Measurements from ENCODE around the gene CALML6.
"Not testable (repeated sequence)": the region's sequence is repeated elsewhere in the genome, so short reads cannot be mapped to it uniquely, and the experiment has no call there.

CALML6 gene

DNA sequence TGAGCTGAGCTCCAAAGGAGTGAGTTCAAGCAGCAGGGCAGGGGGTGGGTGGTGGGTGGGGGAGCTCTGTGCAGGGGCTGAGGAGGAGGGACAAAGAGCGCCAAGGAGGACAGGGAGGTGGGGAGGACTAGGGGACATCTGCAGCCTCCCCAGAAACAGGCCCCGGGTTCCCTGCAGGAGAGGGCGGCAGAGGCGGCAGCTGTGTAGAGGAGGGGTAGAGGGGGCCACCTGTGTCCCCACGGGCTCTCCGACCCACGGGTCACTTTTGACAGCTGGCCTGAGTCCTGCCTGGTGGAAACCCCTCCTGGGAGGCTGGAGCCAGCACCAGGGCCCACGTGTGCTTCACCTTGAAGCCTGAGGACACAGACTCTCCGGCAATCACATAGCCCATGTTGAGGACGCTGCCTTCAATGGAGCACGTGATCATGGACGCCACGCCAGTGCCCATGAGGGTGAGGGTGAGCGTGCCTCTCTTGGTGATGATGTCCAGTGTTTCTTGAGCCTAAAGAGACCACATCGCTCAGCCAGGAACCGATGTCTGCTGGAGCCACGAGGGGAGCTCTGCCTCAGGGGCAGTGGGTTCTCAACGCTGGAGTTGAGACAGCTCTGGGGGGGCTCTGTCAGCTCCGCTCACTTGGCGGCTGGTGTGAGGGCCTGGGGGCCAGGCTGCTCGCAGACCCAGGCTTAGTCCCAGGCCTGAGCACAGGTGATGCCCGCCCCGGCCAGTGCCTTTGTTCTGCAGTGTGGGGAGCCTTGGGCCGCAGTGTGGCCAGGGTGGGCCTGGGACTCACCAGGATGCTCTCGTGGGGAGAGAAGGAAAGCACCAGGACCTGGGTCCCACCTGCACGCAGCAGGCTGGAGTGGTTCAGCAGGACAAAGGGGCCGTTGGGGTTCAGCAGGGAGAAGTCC, 10.6 kb downstream of the CALML6 start:
- DNase-seq (ENCODE audit: low read depth in 2 of 2), result no peak

DNA sequence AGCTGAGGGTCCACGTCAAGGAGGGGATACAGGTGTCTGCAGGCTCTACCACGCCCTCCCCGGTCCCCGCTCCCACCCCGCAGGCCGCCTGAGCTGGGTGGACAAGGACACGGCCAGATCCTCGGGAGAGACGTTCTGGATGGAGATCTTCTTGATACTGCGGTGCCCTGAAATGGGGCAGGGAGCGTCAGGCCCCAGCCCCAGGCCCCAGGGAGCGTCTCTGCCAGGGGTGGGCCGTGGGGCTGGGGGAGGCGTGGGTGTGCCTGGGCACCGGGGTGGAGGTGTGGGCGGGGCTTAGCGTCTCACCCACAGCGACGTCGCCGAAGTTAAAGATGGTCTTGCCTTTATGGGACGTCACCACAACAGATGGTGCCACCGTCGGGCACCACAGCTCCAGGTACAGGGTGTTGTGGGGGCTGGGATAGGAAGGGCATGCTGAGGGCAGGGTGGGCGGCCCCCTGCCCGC, 11.3 kb downstream of the CALML6 start:
- DNase-seq (ENCODE audit: low read depth in 2 of 2), result no peak

DNA sequence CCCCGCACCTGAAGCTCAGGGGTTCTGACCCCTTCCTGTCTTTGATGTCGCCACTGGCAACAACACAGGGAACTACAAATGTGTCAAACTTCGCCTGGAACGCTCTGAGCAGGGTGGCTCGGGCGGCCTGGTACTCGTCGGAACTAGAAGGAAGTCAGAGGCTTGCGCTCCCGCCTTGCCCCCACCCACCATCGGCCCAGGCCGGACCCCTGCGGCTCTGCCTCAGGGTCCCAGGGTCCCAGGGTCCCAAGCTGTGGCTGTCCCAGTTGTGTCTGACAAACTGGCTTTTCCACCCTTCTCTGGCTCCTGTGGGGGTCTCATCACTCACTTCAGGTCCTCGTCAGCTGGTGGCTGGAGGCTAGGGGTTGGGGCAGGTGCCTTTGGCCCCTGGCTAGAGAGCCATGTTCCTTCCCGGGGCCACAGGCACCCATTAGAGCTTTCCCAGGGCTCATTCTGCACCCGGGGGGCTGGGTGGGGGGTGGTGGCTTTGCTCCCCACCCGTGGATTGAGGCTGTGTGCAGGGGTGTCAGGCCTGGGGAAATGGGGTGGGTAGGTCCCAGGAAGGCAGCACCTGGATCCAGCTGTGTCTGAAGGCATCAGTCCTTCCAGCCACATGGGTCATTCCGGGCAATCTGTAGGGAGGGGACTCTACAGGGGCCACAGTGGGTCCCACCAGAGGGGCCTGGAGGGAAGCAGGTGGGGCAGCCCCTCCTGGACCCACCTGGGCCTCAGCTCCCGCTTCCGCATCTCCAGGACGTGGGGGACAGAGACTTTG, 12.0 kb downstream of the CALML6 start:
- DNase-seq (ENCODE audit: low read depth in 2 of 2), result no peak

DNA sequence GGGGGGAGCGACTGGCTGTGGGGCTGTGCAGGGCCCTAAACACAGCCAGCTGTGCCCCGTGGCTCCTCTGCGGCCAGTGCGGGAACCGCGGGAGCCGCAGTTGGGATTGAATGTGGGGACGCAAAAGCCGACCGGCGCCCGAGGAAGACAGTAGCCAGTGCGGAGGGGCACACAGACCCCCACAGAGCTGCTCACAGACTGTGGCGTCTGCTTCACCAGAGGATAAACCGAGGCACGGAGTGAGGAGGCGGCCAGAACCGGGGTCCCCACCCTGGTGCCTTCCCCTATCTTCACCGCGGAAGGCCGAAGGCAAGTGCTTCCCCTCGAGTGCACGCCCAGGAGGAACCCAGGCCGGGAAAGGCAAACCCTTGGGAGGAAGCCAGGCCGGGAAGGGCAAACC, 12.7 kb downstream of the CALML6 start:
- no peak for DNase-seq (ENCODE audit: low read depth in 2 of 2)

DNA sequence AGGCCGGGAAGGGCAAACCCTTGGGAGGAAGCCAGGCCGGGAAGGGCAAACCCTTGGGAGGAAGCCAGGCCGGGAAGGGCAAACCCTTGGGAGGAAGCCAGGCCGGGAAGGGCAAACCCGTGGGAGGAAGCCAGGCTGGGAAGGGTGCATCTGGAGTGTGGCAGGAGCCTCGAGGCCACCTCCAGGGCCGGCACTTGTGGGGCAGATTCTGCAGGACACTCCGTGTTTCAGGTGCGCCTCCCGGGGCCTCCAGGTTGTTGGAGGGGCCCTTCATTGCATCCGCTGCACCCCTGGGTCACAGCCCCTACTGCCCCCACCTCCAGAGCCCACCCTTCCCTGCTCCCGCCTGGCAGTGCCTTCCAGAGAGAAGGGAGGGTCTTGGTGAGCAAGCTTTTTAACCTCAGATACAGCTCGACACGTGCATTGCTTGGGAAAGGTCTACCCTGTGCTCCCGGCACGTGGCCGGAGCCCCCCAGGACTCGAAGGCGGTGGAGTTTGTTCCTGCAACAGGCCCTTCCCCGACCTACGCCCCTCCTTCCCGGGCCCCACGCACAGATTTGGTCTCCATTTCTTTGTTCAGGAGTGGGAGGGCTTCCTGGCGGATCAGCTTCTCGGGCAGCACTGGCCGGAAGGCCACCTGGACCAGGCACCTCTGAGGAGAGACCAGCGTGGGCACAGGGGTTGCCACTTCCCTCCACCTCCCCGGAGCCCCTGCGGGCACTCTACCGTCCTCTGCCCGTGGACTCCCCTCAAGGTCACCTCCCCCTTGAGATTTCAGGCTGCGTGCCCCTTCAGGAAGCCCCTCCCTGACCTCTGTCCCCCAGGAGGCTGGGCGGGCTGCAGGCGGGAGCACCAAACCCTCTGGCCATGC, 13.4 kb downstream of the CALML6 start:
- DNase-seq (ENCODE audit: low read depth in 2 of 2), result no peak

DNA sequence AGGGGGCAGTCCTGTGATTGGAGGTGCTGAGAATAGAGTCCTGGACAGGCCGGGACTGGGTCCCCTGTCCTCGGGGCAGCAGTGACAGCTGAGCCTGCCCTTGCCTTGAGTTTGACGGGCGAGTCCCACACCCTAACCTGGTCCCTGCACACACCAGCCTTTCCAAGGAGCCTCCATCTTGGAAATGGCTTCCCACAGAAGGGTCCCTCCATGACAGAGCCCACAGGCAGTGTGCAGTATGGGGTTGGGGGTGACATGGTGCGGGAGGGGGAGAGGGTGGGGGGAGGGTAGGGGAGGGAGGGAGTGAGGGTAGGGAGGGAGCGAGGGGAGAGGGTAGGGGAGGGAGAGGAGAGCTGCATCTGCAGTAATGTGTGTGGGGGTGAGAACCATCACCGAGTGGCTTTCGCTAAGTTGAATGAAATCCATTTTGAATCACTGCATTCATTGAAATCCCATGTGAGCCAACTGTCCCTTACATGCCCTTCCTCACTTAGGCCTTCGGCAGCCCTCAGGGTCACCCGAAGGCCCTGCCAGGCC, 14.1 kb downstream of the CALML6 start:
- DNase-seq (ENCODE audit: low read depth in 2 of 2), result no peak

DNA sequence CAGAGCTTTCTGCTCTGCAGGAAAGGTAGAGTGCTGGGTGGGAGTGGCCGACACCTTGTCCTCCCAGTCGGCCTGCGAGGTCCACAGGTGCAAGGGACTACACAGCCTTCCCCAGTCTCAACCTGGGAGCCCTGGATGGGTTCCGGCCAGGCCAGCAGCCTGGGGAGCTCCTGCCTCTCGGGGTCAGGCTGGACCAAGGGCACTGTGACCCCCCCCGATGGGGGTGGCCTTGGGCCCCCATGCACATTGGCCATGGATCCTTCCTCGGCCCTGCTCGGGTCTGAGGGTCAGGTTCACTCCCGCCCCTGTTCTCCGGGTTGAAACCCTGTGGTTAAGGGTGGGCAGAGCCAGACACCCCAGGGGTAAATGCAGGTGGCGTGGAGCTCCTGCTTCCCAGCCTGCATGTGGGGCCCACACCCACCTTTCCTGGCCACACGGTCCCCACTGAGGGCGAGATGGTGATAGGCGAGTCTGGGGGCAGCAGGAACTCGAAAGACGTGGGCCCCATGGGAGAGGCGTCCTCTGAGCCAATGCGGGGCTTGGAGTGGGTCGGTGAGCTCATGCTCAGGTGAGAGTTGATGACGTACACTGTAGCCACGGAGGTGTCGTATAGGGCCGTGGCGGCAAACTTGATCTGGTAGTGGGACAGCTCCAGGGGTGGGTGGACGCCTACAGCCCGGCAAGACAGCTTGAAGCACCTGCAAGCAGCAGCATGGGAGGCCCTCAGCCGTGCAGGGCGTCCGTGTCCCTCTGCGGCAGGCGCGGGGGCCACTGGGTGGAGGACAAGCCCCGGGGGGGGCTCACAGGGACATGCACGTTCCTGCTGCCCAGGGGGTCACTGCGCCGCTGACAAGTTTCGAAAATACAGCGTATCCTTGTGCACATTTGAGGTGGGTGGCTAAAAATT, 14.8 kb downstream of the CALML6 start:
- no peak for DNase-seq (ENCODE audit: low read depth in 2 of 2)

DNA sequence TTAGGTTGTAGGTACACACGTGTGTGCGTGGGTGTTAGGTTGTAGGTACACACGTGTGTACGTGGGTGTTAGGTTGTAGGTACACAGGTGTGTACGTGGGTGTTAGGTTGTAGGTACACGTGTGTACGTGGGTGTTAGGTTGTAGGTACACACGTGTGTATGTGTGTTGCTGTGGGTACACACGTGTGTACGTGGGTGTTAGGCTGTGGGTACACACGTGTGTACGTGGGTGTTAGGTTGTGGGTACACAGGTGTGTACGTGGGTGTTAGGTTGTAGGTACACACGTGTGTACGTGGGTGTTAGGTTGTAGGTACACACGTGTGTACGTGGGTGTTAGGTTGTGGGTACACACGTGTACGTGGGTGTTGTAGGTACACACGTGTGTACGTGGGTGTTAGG, 19.8 kb downstream of the CALML6 start:
- DNase-seq (ENCODE audit: low read depth in 2 of 2), result not testable (repeated sequence)

DNA sequence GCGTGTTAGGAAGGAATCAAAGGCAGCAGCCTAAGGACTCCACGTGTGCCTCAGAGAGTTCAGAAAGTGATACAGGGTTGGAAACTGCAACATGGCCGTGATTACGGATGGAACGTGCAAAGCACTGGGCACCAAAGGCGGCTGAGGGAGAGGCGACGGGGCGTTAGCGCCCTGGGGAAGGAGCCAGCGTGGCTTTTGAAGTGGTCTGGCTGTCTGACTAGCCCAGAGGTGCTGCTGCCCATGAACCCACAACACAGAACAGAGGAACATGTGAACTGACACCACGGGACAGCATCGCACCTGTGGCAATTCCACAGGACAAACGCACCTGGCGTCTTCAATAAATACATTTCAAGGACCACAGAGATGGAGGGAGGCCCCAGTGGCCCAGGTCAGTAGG, 22.0 kb downstream of the CALML6 start:
- DNase-seq (ENCODE audit: low read depth in 2 of 2), result no peak

DNA sequence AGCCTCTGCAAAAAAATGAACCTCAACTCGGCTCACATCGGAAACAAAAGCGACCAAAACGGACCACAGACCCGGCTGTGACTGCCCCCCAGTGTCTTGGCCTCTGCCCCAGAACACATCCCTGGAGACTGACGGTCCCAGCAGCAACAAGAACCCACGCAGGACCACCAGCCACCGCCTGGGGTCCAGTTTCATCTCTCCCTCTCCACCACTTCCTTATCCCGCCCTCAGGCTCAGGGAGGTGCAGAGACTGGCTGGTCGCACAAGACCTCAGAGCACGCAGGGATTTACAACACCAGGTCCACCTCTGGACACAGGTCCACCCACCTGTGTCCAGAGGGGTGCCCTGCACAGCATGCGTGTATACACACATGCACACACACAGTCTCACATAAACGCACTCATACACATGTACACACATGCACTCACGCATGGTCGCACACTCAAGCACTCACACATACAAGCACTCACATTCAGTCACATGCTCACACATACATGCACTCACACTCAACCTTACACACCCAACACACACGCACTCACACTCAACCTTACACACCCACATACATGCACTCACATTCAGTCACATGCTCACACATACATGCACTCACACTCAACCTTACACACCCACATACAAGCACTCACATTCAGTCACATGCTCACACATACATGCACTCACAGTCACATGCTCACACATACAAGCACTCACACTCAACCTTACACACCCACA, 22.7 kb downstream of the CALML6 start:
- no peak for DNase-seq (ENCODE audit: low read depth in 2 of 2)

DNA sequence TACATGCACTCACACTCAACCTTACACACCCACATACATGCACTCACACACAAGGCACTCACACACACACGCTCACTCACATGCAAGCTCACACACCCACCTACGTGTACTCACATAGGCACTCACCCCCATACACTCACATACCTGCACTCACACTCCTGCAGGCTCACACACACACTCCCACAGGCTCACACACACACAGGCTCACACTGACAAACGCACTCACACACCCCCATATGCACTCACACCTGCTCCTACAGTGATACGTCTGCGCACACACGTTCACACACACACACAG, 23.2 kb downstream of the CALML6 start:
- no peak for DNase-seq (ENCODE audit: low read depth in 2 of 2)

DNA sequence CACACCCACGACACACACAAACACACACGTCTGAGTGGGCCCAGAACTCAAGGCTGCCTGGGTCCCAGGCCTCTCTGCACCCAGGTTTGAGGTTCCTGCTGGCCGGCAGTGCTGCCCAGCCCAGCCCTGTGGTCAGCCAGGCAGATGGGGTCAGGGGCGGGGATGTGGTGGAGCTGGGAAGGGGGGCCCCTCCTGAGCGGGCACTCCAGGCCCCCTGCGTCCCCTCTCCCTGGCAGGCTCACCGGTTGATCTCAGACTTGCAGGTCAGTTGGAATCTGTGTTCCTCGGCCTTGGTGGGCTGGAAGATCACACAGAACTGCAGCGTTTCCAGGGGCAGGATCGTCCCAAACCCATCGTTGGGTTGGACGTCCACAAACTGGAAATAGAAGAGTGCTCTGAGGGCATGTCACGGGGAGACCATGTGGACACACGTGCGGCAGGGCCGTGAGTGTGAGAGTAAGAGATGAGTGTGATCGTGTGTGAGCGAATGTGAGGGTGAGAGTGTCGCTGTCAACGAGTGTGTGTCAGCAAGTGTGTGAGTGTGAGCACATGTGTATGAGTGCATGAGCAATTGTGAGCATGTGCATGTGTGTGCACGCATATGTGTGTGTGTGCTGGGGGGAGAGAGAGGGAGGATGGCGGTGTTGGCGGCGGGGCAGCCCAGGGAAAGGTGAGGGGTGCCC, 23.7 kb downstream of the CALML6 start:
- DNase-seq (ENCODE audit: low read depth in 2 of 2), result no peak

DNA sequence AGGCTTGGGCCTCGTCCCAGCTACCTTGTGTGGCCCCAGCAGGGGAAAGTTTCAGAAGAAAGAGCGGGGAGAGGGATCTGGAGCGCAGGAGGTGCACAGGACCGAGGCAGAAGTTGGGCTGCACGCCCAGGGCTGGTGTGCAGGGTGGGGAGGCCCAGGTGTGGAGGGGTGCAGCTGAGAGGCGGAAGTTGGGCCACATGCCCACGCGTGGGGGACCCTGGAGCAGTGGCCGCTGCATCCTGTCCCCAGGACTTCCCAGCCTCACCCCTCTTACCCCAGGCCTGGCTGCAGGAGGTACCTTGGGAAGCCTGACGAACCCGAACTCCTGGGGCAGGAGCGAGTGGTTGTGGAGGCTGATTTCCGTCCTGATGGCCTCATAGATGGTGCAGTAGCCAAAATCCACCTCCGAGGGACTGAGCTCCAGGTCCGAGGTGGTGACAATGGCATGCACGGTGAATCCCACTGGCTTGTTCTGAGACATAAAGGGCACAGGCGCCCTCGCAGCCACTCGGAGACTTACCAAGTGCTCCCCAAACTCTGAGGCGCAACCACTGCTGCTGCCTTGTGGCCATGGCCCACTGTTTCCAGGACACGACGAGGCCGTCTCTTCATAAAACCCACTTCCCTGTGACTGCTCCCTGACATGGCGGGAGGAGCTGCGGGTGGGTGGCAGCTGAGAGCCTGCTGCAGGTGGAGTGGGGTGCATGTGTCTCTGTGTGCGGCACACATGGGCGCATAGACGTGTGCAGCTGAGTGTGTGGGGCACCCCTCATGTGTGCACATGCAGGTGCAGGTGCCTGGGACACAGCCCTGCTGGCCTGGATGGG, 24.4 kb downstream of the CALML6 start:
- no peak for DNase-seq (ENCODE audit: low read depth in 2 of 2)

DNA sequence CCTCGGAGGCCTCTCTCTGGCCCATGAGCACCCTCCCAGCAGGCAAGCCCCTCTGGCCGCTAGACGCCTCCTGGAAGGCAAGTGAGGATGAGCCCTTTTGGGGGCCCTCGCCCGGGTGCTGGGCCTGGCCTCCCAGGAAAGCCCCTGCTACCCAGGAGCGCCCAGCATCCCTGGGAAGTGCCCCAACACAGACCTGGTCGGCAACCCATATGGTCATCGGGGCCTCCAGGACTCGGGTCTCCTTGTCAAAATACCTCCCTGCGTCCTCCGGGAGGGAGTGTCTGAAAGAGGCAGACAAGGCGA, 25.0 kb downstream of the CALML6 start:
- no peak for DNase-seq (ENCODE audit: low read depth in 2 of 2)

DNA sequence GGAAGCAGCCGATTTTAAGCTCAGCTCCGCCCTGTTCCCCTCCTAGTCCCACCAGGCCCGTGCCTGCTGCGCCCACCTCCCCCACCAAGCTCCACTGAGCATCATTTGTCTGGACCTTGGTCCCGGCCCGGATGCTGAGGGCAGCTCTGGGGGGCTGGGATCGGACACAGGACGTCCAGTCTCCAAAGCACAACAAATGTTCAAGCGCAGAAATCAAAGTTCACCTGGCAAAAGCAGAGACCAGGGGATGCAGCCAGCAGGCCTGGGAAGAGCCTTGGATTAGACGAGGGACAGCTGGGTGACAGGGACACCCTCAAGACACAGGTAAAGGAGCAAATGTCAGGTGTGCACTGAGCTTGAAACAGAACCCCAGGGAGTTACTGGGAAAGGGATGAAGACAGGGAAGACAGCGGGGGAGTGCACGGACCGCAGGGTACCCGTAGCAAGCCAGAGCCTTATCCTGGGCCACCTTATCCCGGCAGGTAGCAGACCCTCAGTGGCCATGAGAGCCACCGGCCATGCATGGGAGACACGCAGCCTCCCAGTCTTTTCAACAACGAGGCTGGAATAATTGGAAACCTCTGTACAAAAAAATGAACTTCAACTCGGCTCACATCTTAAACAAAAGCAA, 26.3 kb downstream of the CALML6 start:
- DNase-seq (ENCODE audit: low read depth in 2 of 2), result no peak

DNA sequence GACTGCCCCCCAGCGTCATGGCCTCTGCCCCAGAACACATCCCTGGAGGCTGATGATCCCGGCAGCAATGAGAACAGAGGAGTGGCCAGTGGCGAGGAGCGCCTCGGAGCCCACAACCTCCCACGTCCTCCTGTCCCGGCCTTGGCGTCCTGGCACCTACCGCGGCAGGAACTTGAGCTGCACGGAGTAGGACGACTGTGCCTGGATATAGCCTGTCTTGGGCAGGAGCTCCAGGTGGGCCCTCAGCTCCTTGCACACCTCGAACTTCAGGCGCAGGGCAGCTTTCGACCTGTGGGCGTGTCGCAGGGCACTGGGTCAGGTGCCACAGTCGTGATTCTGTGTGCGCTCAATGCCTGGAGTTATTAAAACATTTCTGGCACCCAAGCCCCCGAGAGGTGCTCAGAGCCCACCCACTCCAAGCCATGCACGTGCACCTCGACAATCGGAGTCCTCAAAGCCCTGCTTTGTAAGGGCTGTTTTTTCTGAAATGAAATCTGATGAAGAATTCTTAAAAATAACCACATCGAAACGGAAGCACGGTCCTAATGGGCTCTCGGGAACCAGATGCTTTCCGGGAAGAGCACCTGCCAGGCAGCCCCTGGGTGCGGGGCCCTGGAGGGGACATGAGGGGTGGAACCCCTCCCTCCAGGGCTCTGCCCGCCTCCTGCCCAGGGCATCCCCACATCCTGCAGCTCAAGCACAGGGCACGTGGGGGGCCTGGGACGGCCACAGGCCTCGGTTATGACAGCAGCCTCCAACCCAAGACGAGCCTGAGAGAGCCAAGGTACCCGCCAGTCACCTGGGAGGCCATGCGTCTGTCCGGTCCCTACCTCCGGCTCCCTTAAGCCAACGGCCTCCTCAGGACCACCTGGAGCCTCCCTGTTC, 27.1 kb downstream of the CALML6 start:
- no peak for DNase-seq (ENCODE audit: low read depth in 2 of 2)

All from activated CD4-positive, alpha-beta T cell treated with anti-CD3 and anti-CD28 coated beads for 24 hours (primary cell).